Smooth muscle cell of the pulmonary artery (primary cell): ENCODE data around the gene DDX43. TPM values are rescaled to one million over a fixed set of nuclear protein-coding genes. Genes with fewer than 3 reads are reported as not detected.

Experiments
- total RNA-seq: library from RNA; depleted of rRNA; stranded (reverse); fragments of >200 nt; gene quantifications from 2 replicates; pipeline ENCODE4 v1.2.3, GENCODE V29; 2014

Gene DDX43
- total RNA-seq: 2.8 and 4.9 TPM in 2 replicates

GRCh38 chr6:73394577-73395354 lies at the start of gene DDX43:
Gene DDX43, plus strand, starts transcription at chr6:73394828. Its CDS starts 78 bp downstream, at chr6:73394906.

DNA sequence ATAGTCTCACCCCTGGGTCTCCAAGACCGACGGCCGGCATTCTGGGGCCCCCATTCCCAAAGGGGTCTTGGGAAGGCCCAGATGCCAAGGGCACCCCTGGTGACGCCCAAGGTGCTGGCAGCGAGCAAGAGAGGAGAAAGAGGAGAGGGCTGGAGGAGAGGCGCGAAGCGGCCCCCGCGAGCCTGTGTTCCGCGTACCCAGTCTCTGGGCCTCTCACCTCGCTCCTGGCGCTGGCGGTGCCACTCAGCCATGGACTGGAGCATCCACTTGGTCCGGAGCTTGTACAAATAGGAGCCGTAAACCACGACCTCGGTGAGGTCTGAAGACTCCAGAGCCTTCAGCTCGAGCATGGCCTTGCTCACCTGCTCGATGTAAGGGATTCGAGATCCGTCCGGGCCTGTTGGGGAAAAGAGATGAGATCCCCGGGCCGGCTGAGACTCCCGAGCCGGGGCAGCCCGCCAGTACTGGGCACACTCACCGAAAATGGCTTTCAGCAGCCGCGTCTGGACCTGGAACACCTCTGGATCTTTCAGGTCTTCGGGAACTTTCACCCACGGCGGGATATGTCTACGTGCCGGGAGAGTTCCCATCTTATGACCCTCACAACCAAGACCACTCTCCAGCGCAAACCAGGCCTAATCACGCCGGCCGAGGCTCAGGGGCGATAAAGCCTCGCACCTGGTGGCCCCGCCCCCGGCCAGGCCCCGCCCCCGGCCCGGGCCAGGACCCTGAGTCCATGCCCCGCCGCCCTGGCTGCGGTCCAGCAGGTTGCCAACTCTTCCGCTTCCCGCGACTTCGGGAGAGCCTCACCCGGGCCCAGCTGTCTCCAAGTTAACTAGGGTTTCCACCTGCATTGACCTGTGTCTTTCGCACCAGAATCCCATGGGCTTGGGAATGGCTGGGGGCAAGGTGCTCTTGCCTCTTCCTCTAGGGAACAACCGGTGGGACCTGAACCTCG lies 40.7 kb upstream of the DDX43 start, which contains the start of gene DPPA5:
Gene DPPA5 (minus strand): TSS at position 641 of the 958 bp plus-strand sequence. CDS start 51 bp downstream, at position 590.

DNA sequence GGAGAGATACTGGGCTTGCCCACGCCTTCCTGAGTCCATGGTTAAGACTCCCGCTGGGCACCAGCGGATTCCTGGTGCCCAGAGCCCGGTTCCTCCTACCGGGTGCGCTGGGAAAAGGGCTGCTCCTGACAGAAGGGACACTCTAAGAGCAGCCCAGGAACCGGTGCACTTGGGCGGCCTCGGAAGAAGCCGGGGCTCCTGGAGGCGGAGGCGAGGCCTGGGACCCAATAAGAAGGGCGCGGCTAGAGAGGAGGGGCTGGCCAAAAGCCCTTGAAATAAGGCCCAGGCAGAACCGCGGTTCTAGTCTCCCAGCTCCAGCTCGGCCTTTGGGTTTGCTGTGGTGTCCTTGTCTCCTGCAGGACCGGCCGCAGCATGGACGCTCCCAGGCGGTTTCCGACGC lies 32.3 kb upstream of the DDX43 start, which contains the start of gene KHDC3L:
Gene KHDC3L (plus strand): TSS at position 301 of the 400 bp plus-strand sequence. CDS start 72 bp downstream, at position 373.

DNA sequence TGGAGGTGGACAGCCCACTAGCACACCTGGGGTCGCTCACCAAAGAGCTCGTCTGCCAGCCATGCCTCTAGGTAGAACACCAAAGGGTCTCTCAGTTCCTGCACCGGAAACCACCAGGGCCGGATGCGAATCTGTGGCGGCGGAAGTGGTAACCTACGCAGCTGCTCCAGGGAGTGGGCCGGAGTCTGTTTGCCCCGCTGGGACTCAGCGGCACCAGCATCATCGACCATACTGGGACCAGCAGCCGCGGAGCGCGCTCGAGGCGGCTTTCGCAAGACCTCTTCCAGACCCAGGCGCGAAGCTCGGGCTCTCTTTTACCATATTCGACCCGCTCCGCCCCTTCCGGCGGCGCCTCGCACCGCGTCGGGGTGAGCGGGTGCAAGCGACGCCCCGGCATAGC lies 25.1 kb upstream of the DDX43 start, which contains the start of gene OOEP:
Gene OOEP (minus strand): TSS at position 335 of the 400 bp plus-strand sequence. CDS start 105 bp downstream, at position 230.

DNA sequence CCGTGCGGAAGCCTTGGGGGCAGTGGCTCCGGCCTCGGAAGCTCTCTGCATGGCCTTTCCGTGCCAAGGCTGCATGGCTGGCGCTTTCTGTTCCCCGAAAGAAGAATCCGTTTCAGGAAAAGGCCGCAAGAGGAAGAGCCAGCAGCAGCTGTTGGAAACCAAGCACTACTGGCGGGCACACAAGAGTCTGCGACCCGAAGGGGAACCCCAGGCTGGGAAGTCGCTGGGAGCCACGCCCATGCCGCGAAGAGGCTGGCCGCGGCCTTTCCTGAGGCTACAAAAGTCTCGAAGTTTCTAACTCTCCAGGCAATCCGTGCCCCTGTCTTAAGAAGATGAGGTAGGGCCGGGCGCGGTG lies 57.5 kb downstream of the DDX43 start, which contains the start of gene CGAS:
Gene CGAS (minus strand): TSS at position 191 of the 355 bp plus-strand sequence. CDS start 116 bp downstream, at position 75.

DNA sequence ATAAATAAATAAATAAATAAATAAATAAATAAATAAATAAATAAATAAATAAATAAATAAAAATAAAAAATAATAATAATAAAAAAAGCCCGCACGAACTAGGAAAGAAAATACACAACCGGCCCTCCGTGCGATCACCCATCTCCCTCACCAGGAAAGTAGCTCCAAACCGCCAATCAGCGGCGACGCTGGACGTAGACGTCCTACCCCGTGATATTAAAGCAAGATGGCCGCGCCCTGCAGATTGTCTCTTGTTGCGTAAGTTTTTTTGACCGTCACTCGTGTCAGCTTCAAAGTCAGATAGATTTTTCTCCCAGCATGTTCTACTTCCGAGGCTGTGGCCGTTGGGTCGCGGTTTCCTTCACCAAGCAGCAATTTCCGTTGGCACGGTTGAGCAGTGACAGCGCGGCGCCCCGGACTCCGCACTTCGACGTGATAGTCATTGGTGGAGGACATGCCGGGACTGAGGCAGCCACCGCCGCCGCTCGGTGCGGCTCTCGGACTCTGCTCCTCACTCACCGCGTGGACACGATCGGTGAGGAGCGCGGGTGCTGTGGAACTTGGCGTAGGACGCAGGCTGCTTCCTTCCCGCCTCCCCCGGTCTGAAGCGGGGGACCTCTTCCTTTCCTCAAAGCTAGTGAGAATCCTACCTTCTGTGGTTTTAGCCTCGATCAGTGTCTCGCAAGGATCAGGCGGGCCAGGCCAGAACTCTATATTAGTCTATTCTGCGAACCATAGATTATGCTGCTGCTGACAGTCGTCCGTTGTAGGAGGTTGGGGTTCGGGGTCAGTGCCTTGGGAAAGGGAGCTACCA lies 67.1 kb downstream of the DDX43 start, which contains the start of gene MTO1:
Gene MTO1 (plus strand): TSS at position 201 of the 814 bp plus-strand sequence. CDS start 118 bp downstream, at position 319.

Other genes starting within 250 kb of the DDX43 start
- not detected in 2 replicates for gene KHDC1L, start 169.3 kb upstream of the DDX43 start, total RNA-seq
- gene KHDC1, start 131.6 kb upstream of the DDX43 start, total RNA-seq: 3.5 TPM in 2 replicates
- gene DPPA5, start 40.6 kb upstream of the DDX43 start, total RNA-seq: not detected in 2 replicates
- not detected in 2 replicates for gene KHDC3L, start 32.2 kb upstream of the DDX43 start, total RNA-seq
- 0.13 and 0.30 TPM in 2 replicates for gene OOEP, start 24.9 kb upstream of the DDX43 start, total RNA-seq
- 3.3 and 4.9 TPM in 2 replicates for gene CGAS, start 57.5 kb downstream of the DDX43 start, total RNA-seq
- gene MTO1, start 66.9 kb downstream of the DDX43 start, total RNA-seq: 31.1 and 34.3 TPM in 2 replicates
- 21,283 and 23,677 TPM in 2 replicates for gene EEF1A1, start 126.2 kb downstream of the DDX43 start, total RNA-seq